SU-DHL-6 (cell line): ENCODE data around the gene EXD2.
"Not testable (repeated sequence)": the region's sequence is repeated elsewhere in the genome, so short reads cannot be mapped to it uniquely, and the experiment has no call there.

Source experiments
- CTCF ChIP-seq: fragments of 200-600 bp; sonication (generic); IDR thresholded peaks from one replicate; pipeline ENCODE4 v1.5.1; 2017; ENCODE audit warnings: antibody characterized with exemption, mild to moderate bottlenecking, low read length, moderate library complexity; ENCODE audit not compliant: insufficient read depth, poor library complexity, severe bottlenecking
- EZH2phosphoT487 ChIP-seq: fragments of 200-600 bp; sonication (generic), shearing (Covaris generic); conservative IDR thresholded peaks from 2 replicates; pipeline ENCODE4 v1.6.1; 2018; ENCODE audit warnings: mild to moderate bottlenecking, antibody characterized with exemption, low read length, moderate library complexity, mixed read lengths

- TF ChIP-seq CTCF, EZH2phosphoT487: not testable (repeated sequence)
Measured at GRCh38 chr14:69277356-69277755, 86.1 kb downstream of the EXD2 start.
